Stimulated activated CD4-positive, alpha-beta T cell treated with anti-CD3 and anti-CD28 coated beads, TNF-alpha, amount 100 ng/mL, for 48 hours (primary cell): ENCODE data around the gene EOMES.
A peak's percentile ranks its signal among the peaks of the same experiment; 100 is the strongest.

ENCODE experiments used
- DNase-seq, 3 donors: peaks; one replicate each; pipeline ENCODE4 v3.0.0-alpha.2; 2020; ENCODE audit warnings: low read depth in 3 of 3

EOMES gene

DNA sequence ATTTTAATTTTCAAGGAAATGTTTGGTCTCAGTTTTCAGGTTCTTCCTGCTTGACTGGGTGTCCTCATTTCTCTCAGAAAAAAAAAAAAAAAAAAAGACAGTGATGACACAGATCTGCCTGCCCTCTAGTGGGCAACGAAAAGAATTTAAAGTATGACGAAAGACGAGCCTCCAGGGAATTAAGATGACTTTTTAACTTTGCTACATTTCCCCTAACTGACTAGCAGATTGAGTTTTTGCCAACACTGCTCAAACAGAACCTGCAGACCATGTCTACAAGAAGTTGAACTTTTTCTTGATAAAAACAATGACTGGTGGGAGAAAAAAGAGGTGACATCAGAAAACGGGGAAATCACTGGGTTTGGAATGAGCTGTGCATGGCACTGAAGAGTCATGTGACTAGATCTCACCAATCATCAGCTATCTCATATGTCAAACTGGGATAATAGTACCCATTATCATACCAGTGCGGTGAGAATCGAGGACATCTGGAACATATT is 40.8 kb downstream of the EOMES start:
- DNase-seq, result peak in 1 of 3 donors; percentile 38

DNA sequence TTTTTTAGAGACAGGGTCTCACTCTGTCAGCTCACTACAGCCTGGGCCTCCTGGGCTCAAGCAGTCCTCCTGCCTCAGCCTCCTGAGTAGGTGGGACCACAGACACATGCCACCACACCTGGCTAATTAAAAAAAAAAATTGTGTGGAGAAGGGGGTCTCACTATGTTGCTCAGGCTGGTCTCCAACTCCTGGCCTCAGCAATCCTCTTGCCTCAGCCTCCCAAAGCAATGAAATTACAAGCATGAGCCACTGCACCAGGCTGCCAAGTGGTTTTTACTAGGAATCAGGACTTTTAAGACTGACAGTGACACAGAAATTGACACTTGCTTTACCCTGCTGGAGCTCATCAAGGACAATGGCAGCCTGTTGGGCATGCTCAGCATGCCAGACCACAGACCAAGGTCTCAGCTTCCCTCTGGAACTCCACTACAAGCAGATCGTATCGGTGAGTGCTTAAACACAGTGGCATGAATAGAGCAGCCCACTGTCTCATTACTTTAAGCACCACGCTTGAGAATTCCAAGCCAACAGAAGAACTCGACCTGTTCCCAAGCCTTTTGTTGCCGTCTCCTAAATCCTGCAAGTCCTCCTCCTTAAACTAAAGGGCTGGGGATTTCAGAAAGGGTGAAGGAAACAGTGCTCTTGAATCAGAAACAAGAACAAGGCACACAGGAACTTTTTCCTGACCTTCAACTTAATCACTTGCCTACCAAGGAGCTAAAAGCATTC is 41.4 kb downstream of the EOMES start:
- DNase-seq, result no peak

DNA sequence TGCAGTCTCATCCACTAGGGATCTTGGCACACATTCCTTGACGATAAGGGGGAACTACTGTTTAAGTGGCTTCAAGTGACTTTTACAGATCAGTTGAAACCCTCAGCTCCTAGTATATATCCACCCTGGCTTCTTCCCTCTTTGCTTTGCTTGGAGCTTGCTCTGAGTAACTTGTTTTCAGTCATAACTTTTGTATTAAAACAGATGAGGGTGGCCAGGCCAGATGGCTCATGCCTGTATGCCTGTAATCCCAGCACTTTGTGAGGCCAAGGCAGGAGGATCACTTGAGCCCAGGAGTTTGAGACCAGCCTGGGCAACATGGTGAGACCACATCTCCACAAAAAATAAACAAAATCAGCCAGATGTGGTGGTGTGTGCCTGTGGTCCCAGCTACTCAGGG is 42.4 kb downstream of the EOMES start:
- DNase-seq, result no peak

DNA sequence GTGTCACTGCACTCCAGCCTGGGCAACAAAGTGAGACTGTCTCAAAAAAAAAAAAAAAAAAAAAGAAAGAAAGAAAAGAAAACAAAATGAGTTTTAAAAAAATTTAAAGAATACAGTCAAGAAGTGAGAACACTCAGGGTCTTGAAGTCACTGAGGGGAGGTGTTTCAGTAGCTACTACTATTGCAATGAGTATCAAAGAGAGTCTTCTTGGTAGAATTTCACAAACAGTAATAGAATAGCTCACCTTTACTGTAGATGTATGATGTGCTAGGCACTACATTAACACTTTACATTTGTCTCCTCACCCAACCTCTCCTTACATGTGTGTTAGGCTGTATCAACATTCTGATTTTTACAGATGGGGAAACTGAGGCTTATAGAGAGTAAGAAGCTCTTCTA is 43.9 kb downstream of the EOMES start:
- DNase-seq, result no peak

DNA sequence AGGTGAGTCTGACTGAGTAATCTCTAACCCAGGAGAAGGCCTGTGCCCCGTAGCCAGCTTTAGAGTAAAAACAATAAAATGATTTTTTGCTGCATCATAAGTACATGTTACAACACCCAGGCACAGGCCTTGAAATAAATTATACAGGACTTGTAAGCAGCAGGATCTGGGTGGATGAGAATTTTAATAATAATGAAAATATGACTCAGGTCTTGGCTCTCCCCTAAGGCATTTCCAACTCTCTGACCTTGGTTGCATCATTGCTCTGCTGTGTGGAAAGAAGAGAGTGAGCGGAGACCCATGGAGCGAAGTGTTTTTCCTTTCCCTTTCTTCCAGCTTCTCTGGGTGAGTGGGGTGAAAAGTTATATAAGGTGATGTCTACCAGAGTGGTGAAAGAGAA is 44.6 kb downstream of the EOMES start:
- DNase-seq, result no peak

DNA sequence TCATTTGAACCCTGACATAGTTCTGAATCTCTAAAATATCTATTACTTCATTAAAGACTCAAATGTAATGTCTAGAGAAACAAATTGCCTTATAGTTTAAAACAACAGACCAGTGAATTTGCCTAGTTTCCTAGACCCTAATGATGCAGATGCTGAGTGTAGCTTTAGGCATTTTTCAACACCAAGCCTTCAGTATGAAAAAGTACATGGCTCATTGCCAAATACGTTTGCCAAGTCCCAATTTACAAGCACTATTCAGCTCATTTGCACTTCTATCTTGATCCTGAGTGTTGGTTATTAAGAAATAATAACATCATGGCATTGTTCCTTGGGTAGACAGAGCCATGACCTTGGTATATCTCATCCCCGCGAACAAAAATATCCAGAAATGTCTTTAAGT is 46.8 kb downstream of the EOMES start:
- DNase-seq, result no peak

DNA sequence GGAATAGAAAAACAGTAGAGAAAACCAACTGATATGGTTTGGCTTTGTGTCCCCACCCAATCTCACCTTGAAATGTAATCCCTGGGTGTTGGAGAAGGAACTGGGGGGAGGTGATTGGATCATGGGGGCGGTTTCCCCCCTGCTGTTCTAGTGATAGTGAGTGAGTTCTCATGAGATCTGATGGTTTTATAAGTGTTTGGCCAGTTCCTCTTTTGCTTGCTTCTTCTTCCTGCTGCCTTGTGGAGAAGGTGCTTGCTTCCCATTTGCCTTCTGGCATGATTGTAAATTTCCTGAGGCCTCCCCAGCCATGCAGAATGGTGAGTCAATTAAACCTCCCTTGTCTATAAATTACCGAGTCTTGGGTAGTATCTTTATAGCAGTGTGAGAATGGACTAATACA is 48.4 kb downstream of the EOMES start:
- DNase-seq, result no peak

DNA sequence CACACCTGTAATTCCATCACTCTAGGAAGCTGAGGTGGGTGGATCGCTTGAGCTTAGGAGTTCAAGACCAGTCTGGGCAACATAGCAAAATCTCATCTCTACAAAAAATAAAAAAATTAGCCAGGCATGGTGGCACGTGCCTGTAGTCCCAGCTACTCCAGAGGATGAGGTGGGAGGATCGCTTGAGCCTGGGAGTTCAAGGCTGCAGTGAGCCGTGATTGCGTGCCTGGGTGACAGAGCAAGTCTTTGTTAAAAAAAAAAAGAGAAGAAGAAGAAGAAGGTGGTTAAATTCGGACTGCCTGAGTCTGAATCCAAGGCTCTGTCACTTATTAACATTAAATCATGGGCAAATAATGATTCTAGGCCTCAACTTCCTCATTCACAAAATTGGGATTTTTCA is 51.0 kb downstream of the EOMES start:
- DNase-seq, result no peak

DNA sequence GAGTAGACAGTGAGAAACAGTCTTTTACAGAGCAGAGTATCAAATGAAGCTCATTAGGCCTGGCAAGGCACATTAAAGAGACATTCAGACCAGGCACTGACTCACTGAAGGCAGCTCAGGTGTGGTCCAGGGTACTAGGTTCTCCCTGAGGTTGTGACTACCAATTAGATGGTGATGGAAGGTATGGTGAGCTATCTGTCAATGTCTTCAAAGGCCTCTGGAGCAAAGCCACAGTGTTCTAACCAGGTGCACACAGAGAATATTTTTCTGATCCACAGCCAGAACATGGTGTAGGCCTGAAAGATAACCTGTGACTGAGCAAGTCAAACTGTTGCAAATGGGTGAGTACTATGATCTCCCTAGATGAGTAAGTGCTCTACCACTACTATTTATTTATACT is 51.5 kb downstream of the EOMES start:
- DNase-seq, result no peak

DNA sequence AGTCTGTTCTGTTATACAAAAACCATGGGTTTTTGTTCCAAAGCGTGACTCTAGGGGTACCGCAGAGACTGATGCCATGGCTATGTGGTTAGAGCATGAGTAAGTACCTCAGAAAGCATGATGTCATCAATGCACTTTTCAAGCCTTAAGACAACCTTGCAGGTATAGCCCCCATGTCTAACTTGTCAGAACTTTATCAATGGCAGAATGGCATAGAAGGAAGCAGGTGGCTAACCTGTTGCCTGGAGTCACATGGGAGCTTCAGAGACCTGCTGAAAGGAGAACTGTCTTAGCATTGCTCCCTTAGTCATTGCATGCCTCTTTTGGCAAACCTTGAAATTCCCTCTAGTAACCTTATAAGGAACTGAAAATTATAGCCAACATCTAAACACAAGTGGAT is 52.5 kb downstream of the EOMES start:
- DNase-seq, result no peak

DNA sequence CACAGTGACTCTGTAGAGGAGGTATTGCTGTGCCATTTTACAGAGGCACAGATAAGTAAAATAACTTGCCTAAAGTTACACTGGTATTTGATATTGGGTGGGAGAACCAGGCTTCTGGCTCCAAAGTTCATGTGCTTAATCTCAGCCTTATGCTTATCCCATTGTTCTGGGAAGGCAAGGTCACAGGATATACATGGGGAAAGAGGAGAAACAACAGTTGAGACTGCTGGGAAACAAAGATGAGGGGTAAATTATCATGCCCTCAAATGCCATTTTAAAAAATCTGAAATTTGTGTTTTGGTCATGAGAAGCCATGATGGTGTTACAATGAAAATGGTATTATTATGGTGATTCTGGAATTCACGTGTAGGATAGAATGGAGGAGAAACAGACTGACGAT is 54.4 kb downstream of the EOMES start:
- DNase-seq, result no peak

DNA sequence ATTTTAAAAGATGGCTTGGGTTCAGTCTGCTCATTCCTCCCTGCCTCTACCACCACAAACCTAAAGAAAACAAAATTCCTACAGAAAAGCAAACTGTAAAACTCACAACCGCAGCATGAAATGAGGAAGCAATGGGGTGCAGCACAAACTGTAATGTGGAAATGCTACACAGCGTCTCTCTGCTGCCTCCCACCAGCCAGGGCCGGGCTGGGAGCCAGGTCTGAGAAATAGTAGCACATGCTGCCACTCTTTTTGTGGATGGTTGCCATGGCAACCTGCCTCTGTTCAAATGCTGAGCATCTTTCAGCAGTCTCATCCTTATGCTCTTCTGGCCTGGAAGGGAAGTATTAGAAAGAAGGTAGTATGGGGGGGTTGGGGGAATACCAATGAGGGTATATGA is 55.4 kb downstream of the EOMES start:
- no peak for DNase-seq

DNA sequence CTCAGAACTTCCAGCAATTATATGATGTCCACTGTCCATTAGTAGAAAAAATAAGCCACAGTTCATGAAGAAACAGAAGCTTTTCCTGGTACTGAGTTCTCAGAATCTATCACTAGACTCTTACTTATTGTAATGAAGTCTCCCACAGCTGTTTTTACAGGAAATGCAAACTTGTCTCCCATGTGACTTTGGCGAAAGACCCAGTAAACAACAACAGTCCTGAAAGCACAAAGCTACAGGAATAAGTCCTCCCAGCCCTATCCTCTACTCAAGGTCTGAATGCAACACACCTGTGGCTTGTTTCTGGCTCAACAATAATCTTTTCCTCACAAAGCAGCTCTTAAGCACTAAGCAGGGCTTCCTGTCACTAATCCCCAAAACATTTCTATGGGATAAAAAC is 55.9 kb downstream of the EOMES start:
- DNase-seq, result no peak
